GM19463 (cell line): Measurements from ENCODE around the gene HNF4A.
"Not testable (repeated sequence)": the region's sequence is repeated elsewhere in the genome, so short reads cannot be mapped to it uniquely, and the experiment has no call there.

Experiments
- ATAC-seq: cut with Tn5 transposase; IDR thresholded peaks from one replicate; pipeline ENCODE4 v1.9.1; 2021; ENCODE audit warnings: mild to moderate bottlenecking, moderate library complexity; ENCODE audit not compliant: unreplicated experiment

HNF4A gene

DNA sequence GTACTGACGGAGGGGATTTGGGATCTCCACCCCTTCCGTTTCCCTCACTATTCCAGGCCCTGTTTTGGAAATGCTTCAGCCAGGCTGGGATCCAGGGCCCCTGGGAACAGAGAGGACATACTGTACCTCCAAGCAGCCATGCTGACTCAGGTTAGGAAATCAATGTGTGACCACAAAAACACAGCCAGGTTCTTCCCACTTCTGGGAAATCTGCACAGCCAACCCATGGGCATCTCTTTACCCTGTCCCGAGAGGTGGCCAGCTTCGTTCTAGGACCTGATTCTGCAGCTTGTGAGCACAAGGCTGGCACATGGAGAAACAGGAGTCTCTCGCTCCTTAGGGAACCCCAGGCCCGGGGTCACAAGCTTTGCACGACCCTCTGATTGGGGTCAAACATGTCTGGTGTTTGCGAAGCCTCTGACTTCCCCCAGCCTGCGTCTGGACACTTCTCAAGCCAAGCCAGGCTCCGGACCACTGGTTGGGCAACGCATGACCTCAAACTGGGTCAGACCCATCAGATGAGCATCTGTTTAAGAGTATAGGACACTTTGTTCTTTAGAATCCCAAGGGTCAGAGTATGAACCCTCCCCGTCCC, 111.9 kb downstream of the HNF4A start:
- no peak for ATAC-seq

GRCh38 chr20:44468044-44468782, 112.7 kb downstream of the HNF4A start:
- ATAC-seq, result no peak

GRCh38 chr20:44470327-44470726, 114.8 kb downstream of the HNF4A start:
- no peak for ATAC-seq

DNA sequence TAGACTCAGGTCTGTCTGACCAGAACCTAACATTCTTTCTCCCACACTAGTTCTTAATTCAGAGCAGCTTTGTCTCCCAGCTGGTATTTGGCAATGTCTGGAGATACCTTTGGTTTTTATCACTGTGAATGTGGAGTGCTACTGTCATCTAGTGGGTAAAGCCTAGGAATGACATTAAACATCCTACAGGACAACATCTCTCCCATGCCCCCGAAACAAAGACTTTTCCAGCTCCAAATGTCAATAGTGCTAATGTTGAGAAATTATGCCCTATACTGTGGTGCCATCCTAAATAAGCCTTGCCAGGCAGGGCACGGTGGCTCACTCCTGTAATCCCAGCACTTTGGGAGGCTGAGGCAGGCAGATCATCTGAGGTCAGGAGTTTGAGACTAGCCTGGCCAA, 116.0 kb downstream of the HNF4A start:
- no peak for ATAC-seq

DNA sequence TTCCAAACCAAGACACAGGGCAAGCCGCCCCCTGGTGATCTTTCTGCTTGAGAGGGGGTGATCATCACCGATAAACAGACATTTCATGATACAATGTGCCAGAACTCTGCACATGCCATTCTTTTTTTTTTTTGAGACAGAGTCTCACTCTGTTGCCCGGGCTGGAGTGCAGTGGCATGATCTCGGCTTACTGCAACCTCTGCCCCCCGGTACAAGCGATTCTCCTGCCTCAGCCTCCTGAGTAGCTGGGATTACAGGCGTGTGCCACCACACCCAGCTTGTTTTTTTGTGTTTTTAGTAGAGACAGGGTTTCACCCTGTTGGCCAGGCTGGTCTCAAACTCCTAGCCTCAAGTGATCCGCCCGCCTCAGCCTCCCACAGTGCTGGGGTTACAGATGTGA, 116.8 kb downstream of the HNF4A start:
- not testable (repeated sequence) for ATAC-seq

GRCh38 chr20:44475372-44475693, 119.8 kb downstream of the HNF4A start:
- no peak for ATAC-seq

DNA sequence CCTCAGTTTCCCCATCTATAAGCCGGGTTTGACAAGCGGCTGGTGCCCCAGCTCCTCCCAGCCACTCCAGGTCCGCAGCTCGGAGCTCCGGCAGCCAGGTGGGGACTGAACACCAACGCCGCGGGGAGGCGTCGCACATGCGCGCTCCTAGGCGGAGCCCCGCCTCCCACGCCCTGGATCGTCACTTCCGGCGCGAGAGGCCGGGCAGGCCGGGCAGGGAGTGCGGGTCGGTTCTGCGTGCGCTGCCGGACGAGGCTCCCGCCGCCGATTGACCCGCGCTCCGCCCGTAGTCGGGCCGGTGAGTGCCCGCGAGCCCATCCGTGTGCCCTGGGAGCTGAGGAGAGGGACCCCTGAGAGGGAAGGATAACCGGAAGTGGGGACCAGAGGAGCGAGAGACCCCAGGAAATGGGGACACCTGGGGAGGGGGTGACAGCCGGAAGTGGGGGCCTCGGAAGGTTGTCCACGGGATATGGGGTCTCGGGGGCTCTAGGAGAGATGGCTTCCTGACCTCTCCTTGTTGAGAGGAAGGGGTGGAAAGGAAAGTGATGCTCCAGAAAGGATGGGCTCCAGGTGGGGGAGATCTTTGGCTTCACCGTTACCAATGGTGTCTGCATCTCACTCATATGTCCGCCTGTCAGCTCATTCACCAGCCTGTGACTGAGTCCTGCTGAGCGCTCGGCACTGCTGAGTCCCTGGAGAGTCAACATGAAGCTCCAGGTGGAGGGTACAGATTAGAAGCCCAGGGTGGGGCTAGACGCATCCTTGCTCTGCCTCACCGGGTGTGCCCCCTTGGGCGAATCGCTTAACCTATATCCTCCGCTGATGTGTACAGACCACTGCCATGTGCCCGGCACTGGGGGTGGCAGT, 120.4 kb downstream of the HNF4A start, which contains the start of gene TTPAL:
Gene TTPAL (plus strand): TSS at position 181 of the 867 bp plus-strand sequence. CDS start 4,126 bp downstream, outside the sequence.
- ATAC-seq, result peak; percentile 94

GRCh38 chr20:44477151-44477550, 121.7 kb downstream of the HNF4A start:
- ATAC-seq, result no peak

GRCh38 chr20:44478206-44478605, 122.7 kb downstream of the HNF4A start:
- no peak for ATAC-seq

DNA sequence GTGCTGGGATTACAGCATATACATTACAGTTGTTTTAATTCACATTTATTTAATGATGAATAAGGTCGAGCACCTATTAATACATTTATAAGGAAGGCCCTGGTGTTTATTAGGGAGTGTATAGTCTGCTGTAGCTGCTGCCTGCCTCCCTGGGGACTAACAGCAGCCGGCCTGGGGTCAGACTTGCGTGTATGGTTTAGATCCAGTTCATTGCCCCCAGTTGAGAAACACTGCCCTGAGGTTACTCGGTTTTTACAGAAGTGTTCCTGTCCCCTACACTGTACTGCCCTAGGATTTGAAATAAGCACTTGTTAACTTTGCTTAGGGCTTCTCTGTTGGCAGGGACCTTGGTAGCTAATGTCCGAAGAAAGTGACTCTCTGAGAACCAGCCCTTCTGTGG, 124.1 kb downstream of the HNF4A start:
- ATAC-seq, result no peak

DNA sequence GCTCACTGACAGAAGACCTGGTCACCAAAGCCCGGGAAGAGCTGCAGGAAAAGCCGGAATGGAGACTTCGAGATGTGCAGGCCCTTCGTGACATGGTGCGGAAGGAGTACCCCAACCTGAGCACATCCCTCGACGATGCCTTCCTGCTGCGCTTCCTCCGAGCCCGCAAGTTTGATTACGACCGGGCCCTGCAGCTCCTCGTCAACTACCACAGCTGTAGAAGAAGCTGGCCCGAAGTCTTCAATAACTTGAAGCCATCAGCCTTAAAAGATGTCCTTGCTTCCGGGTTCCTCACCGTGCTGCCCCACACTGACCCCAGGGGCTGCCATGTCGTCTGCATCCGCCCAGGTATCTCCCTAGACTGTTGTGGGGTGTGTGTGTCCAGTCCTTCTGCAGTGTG, 124.6 kb downstream of the HNF4A start:
- ATAC-seq, result no peak

DNA sequence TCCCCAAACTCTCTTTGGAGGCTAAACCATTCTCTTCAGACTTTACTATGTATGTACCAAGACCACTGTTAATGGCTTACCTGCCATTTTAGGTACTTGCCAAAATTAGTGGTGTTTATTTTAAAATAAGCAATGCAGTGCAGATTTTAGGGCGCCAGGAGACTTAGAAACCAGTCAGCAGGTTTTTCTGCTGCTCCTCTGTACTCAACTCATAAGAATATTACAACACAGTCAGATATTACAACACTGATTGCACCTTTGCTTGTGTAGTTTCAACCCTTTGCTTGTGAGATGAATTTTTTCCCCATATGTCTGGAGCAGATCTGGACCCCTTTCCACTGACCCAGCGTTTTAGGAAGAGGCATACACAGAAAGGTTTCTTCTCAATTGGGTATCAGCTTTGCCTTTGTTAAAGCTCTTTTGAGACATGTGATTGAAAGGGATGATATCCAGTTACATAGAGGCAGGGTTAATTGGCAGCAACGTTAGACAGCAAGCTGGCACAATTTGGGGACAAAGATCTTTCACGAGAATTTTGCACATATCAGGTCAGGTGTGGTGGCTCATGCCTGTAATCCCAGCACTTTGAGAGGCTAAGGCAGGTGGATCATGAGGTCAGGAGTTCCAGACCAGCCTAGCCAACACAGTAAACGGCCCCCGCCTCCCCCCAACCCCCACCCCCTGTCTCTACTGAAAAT, 126.4 kb downstream of the HNF4A start:
- ATAC-seq, result no peak

- no peak for ATAC-seq
Measured at GRCh38 chr20:44483112-44483511, 127.6 kb downstream of the HNF4A start.
